Liver (tissue), 3 donors: Measurements from ENCODE around the gene CHST5.

Source experiments
- ATF3 ChIP-seq: IDR thresholded peaks from 2 replicates; pipeline ENCODE4 v1.6.1; 2016; ENCODE audit warnings: antibody characterized with exemption
- CTCF ChIP-seq: fragments of 150-350 bp; IDR thresholded peaks from 2 replicates; pipeline ENCODE4 v1.5.1; 2017; ENCODE audit warnings: improper control_type of control experiment, low read depth, low read length; ENCODE audit not compliant: missing input control
- GABPA ChIP-seq, 2 donors: IDR thresholded peaks in 1 of 2; conservative IDR thresholded peaks in 1 of 2; 2 replicates each; pipeline ENCODE4 v1.6.1; 2016; ENCODE audit warnings: antibody characterized with exemption in 2 of 2, mild to moderate bottlenecking in 1 of 2, moderate library complexity in 1 of 2
- HNF4A ChIP-seq, 2 donors: conservative IDR thresholded peaks; 2 replicates each; pipeline ENCODE4 v1.6.1; 2016; ENCODE audit warnings: antibody characterized with exemption in 2 of 2, mild to moderate bottlenecking in 2 of 2
- JUND ChIP-seq, 2 donors: IDR thresholded peaks; 2 replicates each; pipeline ENCODE4 v1.6.1; 2016; ENCODE audit warnings: antibody characterized with exemption in 2 of 2
- RAD21 ChIP-seq, 2 donors: IDR thresholded peaks; 2 replicates each; pipeline ENCODE4 v1.6.1; 2016; ENCODE audit warnings: antibody characterized with exemption in 2 of 2, mild to moderate bottlenecking in 2 of 2
- REST ChIP-seq: IDR thresholded peaks from 2 replicates; pipeline ENCODE4 v1.6.1; 2016; ENCODE audit warnings: antibody characterized with exemption, mild to moderate bottlenecking
- RXRA ChIP-seq, 2 donors: IDR thresholded peaks; 2 replicates each; pipeline ENCODE4 v1.6.1; 2017 to 2018; ENCODE audit warnings: antibody characterized with exemption in 2 of 2, mild to moderate bottlenecking in 1 of 2
- SP1 ChIP-seq: IDR thresholded peaks from 2 replicates; pipeline ENCODE4 v1.6.1; 2018; ENCODE audit warnings: antibody characterized with exemption, mild to moderate bottlenecking
- TAF1 ChIP-seq: conservative IDR thresholded peaks from 2 replicates; pipeline ENCODE4 v1.6.1; 2016; ENCODE audit warnings: antibody characterized with exemption, mild to moderate bottlenecking
- TF ChIP-seq, protein P1 (sequence below): IDR thresholded peaks from 2 replicates; pipeline ENCODE4 v1.6.1; 2016; ENCODE audit warnings: antibody characterized with exemption
- TF ChIP-seq, protein P2 (sequence below): IDR thresholded peaks from 2 replicates; pipeline ENCODE4 v1.6.1; 2016; ENCODE audit warnings: antibody characterized with exemption
- donor health status: healthy.
- donor health status: healthy.

DNA sequence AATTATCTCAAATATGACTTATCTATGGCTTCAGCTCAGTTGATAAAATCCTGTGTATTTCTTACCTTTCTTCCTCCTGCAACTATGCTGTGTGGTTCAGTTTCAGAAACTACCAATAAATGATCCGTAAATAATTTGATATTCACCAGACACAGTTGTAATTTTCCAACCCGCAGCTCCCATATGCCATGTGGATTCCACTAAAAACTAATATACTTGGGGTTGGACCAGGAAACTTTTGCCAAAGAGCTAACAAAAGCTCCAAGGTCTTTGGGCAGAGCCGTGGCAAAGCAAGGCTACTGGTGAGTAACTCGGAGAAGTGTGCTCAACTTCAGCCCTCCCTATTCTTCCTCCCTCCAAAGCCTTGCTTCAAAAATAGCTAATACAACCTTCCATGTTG, 38.4 kb downstream of the CHST5 start:
- TF ChIP-seq CTCF (no peak), REST (no peak), JUND (IDR thresholded peaks at IDR 0.05) (no peak), RAD21 (IDR thresholded peaks at IDR 0.05) (no peak), GABPA (IDR thresholded peaks at IDR 0.05 in 1 of 2, conservative IDR thresholded peaks at IDR 0.05 in 1 of 2) (no peak), SP1 (no peak), ATF3 (no peak), TAF1 (no peak), RXRA (IDR thresholded peaks at IDR 0.05) (no peak), HNF4A (conservative IDR thresholded peaks at IDR 0.05) (no peak)
- TF ChIP-seq, protein P1, sequence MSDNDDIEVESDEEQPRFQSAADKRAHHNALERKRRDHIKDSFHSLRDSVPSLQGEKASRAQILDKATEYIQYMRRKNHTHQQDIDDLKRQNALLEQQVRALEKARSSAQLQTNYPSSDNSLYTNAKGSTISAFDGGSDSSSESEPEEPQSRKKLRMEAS = no peak
- TF ChIP-seq, protein P2, sequence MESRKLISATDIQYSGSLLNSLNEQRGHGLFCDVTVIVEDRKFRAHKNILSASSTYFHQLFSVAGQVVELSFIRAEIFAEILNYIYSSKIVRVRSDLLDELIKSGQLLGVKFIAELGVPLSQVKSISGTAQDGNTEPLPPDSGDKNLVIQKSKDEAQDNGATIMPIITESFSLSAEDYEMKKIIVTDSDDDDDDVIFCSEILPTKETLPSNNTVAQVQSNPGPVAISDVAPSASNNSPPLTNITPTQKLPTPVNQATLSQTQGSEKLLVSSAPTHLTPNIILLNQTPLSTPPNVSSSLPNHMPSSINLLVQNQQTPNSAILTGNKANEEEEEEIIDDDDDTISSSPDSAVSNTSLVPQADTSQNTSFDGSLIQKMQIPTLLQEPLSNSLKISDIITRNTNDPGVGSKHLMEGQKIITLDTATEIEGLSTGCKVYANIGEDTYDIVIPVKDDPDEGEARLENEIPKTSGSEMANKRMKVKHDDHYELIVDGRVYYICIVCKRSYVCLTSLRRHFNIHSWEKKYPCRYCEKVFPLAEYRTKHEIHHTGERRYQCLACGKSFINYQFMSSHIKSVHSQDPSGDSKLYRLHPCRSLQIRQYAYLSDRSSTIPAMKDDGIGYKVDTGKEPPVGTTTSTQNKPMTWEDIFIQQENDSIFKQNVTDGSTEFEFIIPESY = no peak
